Globus pallidus (tissue), 1 donor: ENCODE measurements around the gene FANCE.

ENCODE experiments used
- DNase-seq: peaks from one replicate; pipeline ENCODE4 v3.0.0-alpha.2; 2015; ENCODE audit warnings: low spot score

Gene FANCE

DNA sequence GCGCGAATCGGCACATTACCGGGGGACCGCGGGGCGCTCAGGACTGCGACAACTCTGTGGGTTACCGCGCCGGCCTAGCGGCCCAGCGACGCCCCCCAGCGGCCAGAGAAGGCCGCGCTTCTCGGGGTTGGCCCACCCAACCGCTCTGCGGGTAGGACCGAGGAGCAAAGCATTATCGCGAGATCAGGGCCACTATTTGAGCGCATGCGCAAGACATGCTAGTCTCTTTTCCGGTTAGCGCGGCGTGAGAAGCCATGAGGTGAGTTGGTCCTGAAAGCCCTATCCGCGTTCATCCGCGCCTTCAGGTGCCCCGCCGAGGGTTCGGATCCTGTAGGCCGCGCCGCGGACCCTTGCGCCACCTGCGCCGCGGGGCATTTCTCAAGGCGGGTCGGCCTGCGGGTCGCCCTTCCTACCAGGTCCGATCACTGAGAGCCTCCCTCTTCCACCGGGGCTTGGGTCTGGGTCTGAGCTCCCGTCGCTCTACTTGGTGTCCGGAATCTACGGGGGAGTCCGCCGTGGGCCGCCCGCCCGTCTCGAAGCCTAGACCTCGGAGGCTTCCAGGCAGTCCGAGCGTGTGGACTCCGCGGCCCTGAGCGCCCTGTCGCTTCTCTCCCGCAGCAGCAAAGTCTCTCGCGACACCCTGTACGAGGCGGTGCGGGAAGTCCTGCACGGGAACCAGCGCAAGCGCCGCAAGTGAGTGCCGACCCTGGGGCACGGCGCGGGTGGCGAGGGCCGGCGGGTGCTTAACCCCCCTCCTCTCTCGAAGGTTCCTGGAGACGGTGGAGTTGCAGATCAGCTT is 16.2 kb downstream of the FANCE start, which contains the start of gene RPL10A:
Gene RPL10A (plus strand): TSS at position 221 of the 799 bp plus-strand sequence. CDS start 34 bp downstream, at position 255.
- peak; percentile 96 for DNase-seq

DNA sequence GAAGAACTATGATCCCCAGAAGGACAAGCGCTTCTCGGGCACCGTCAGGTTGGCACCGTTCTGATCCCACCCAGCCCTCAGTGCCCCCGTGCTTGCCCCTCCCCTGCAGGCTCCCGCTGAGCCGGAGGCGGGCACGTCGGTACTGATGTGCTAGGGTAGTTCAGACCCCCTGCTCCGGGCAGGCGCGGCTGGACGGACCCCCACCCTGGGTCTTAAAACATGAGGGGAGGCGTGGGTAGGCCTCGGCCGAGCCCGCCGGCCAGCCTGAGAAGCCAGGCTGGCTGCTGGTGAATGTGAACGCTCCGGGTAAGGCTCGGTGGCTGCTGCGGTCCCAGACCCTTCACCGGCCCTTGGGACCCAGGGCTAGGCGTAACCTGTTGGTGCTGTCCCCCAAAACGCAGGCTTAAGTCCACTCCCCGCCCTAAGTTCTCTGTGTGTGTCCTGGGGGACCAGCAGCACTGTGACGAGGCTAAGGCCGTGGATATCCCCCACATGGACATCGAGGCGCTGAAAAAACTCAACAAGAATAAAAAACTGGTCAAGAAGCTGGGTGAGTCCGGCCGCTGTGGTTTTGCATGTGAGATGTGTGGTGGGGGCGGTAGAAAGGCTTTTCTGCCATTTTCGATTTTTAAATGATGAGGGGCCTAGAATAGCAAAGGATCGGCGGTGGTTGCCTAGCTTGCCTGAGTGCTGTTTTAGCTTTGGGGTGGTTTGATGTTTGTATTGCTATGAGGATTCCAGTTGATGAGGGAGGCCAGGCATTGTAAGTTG is 17.0 kb downstream of the FANCE start:
- no peak for DNase-seq

DNA sequence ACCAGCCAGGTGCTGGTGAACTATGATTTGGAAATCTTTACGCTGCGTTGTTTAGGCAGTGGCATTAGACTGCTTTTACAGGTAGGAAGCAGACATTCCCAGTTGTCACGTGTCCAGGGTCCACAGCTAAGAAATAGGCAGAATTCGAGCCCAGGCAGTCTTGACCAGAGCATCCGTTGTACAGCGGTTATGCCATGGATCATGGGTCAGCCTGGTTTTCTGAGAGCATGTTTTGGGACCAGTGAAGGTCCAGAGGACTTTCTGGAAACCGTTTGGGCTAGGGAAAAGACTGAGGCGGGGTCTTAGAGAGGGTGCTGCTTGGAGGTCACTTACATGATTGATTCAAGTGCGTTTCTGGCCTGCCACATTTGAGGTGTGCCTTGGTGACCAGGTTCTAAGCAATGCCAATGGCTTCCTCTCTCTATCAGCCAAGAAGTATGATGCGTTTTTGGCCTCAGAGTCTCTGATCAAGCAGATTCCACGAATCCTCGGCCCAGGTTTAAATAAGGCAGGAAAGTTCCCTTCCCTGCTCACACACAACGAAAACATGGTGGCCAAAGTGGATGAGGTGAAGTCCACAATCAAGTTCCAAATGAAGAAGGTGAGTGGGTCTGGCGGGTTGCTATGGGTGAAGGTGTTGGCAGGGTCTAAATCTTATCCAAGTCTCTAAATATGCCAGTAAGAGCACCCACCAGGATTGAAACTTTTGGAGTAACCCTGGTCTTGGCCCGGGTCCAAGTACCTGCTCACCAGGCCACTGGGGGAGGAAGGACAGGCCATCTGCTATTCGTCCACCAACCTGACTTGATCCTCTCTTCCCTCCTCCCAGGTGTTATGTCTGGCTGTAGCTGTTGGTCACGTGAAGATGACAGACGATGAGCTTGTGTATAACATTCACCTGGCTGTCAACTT is 17.9 kb downstream of the FANCE start:
- DNase-seq = no peak

DNA sequence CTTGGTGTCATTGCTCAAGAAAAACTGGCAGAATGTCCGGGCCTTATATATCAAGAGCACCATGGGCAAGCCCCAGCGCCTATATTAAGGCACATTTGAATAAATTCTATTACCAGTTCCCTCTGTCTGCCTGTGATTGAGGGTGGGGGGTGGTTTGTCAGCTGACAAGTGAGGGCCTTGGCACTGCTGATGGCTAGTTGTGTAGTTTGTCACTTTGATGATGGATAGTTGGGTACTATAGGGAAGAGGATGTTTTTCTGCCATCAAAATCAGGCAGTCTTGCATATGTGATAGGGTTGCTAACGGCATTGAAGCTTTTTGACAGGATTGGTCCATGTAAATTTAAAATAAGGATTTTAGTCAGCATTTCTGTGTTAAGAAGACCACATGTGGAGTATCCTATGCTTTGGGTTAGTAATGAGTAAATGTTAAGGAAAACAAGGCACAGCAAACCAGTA is 18.6 kb downstream of the FANCE start:
- DNase-seq = no peak

DNA sequence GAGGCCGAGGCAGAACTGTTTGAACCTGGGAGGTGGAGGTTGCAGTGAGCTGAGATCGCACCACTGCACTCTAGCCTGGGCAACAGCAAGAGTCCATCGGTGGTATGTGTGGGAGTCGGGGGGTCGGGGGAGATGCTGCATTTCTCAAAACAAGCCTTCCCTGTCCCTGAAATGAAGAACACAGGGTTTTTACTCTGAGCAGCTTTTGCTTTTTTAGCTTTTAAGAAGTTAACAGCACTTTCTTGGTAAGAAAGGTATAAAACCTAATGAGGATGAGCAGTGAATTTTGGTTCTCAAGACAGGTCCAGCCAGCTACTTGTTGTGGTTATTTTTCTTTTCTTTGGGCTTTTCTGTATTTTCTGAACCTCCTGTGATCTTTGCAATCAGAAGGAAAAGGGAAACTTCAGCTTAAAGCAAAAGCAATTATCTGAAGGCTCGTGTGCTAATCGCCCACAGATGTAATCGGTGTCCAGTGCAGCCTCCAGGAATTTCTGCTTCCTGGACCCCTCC is 19.8 kb downstream of the FANCE start:
- no peak for DNase-seq

DNA sequence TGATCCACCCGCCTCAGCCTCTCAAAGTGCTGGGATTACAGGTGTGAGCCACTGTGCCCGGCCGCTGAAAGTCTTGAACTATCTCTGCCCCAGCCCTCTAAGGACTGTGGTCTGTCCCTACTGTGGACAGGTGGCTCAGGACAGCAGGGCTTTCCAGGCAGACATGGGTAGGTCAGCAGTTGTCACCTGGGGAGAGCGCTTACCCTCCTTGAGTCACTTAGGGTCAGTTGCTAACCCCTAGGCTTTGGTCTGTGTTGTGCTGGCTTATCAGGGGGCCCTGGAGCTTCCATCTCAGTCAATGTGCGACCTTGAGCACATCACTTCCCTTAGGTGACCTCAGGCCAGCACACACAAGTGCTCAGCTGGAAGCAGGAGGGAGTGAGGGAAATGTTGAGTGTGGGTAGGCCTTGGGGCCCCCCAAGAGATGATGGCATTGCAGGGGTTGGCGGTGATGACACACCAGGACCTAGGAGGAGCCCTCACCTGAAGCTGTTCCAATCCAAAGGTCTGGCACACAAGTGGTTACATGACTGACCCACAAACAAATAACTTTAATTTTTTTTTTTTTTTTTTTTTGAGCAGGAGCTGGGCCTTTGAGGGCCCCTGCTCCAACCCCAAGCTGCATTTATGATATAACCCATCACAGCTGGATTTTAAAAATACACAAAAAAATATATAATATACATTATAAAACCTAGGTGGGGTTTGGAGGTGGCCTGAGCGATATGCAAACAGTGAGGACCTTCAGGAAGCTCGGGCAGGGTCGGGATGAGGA is 21.1 kb downstream of the FANCE start:
- DNase-seq = no peak

DNA sequence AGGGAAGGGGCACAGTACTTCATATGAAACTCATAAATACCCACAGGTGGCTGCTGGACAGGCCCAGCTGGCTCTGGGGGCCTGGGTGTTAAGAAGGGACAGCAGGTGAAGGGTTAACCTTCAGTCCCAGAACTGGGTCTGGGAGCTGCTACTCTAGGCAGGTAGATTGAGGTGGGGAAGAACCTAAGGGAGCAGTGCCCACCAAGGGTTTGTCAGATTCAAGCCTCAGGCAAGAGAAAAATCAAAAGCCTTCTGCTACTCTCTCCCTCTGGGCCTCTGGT is 21.7 kb downstream of the FANCE start:
- DNase-seq = no peak

DNA sequence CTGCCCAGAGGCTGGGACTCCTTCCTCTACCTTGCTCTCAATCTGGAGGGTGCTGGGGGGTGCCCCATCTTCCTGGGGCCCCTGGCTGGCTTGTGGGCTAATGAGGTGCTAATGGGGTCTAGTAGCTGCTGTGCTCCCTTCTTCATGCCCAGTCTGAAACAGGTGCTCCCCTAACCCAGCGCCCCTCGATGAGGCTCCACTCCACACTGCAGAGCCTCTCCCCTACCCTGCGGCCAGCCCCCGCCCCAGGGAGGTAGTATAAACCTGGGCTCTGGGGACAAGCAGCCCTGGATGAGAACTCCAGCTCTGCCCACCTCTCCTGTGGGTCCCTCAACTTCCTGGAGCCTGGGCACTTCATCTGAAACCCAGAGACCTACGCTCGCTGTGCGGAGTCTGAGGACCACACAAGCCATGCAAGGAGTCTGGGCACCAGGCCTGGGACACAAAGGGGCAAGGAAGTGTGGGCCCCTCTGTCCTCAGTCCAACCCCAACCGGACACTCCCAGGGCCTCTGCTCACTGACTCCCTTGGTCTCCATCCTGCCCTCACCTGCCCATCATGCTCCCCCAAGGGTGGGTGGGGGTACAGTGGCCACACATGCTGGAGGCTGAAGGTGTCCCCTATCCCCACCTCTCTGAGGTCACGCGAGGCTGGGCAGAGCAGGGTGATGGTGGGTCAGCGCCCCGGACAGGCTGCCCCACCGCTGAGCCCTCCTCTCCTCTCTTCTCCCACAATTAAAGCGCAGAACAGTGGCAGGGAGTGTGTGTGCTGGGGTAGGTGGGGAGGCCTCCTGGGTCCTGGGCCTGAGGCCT is 22.2 kb downstream of the FANCE start:
- no peak for DNase-seq

DNA sequence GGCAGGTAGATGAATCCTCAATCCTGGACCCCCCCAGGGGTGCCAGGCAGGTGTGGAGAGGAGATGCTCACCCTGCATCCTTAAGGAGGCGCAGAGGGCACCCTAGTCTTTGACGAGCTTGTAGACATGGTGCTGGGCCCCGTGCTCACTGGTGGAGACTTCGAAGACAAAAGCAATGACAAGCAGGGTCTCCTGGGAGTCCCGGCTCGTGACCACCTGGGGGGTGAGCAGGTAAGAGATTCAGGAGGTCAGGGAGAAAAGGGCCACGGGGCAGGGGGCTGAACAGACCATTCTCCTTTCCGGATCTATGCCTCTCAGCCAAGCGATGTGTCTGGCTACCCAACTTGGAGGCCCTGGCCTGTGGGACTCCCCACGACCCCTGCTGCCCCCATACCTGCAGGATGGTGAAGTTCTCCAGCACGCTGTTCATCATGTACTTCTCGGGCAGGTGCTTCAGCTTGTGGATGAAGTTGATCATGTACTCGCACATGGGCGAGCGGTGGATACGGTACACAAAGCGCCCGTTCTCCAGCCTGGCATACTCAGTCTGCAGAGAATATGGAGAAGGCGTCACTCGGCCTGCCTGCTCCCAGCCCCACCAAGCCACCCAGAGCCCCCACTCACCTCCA is 22.9 kb downstream of the FANCE start:
- DNase-seq = no peak

DNA sequence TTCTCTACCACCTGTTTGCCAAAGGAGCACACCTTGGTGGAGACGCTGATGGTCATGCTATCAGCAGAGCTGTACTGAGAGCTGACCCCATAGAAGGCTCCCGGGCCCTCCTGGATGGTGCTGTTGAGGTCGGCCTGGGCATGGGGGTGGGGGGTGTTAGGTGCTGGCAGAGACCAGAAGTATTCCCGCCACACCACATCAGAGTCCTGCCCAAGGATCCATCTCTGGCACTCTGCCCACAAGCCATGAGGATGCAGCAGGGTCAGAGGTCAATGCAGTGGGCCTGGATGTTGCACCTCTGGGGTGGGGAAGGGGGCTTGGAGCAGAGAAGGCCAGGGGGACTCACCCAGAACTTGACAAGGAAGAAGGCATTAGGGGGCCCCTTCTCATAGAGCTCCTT is 23.4 kb downstream of the FANCE start:
- no peak for DNase-seq

DNA sequence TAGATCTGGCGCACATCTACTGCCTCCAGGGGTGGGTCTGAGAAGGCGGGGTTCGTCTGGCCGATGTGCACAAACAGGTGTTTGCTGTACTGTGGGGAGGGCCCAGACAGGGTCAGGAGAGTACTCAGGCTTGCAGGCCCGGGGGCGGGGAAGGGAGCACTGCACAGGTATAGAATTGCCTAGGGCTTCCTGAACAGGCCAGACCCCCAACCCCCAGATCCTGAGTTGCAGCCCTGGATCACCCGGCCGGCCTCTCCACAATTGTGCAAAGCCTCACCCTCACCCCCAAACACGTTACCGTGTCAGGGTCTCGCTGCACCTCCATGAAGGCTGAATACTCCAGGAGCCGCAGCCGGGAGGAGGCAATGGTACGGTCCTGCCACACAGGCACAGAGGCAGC is 23.9 kb downstream of the FANCE start:
- DNase-seq = no peak

DNA sequence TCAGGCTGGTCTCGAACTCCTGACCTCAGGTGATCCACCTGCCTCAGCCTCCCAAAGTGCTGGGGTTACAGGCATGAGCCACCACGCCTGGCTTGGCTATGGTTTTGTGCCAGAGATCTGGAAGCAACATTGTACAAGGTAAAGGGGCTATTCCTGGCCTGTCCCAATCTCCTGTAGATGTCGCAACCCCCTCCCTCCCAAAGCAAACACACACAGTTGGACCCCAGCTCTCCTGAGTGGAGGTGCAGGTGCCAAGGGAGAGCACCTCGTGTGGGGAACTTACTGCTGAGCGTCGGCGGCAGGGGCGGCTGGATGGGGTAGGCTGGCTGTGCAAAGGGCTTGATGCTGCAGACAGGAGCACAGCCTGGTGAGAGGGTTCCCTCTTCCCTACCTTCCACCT is 24.9 kb downstream of the FANCE start:
- no peak for DNase-seq

DNA sequence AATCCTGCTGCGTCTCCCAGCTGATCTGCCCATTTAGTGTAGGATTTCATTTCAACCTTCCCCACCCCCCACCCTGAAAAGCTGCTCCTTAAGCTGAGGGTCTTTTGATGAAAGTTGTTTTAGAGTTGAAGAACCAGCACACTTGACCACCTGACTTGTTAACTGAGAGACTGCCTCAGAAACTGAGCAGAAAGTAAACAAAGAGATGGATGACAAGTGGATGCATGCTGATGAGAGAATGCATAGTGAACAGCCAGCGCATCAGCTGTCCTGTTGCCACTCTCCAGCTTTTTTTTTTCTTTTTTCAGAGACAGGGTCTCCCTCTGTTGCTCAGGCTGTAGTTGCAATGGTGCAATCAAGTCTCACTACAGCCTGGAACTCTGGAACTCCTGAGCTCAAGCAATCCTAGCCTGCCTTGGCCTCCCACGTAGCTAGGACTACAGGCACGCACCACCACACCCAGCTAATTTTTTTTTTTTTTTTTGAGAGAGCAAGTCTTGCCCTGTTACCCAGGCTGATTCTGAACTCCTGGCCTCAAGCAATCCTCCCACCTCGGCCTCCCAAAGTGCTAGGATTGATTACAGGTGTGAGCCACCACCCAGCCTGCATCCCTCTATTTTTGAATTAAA is 25.5 kb downstream of the FANCE start:
- DNase-seq = no peak

DNA sequence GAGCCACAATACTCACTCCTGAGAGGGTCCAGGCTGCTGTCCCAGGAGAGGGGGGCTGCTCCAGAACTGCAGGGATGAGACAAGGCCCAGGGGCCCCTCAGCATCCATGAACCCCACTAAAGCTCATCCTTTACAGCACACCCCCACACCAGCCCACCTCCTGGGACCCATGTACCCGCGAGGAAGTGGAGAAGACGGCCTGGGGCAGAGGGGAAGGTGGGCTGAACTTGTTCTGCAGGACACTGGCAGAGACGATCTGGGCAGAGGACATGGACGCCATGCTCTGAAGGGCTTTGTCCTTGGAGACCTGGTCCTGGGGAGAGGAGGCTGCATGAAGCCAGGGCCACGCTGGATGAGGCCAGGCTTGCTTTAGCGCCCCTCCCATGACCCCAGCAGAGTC is 26.1 kb downstream of the FANCE start:
- DNase-seq = no peak

DNA sequence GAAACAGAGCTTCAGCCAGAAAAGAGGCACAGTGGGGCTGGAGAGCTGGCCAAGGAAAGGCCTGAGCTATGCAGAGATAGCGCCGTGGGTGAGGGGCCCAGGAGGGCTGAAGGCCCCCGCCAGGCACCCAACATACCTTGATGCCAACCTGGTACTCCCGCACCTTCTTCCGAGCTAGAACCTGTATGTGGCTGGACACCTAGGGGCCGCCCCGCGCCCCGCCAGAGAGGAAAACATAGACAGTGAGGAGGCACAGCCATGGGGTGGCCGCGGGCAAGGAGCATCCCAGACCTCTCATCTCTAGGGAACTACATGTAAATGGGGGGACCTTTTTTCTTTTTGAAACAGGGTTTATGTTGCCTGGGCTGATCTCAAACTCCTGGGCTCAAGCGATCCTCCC is 28.0 kb downstream of the FANCE start:
- DNase-seq = no peak

DNA sequence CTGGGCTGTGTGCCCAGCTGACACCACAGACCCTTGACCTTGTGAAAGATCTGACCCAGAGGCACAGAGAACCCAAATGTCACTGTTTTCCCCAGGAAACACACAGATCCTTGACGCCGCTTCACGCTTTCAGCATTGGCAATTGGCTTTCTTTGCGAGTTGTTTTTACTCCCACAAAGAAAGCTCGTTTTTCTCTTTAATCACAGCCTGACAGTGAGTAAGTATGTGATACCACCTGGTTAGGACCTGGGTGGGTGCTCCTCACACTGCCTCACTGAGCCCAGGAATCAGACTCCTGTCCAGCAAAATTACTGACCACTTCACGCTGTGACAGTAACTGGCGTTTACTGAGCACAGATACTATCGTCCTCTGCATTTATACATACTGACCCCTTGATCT is 29.1 kb downstream of the FANCE start:
- DNase-seq = no peak

DNA sequence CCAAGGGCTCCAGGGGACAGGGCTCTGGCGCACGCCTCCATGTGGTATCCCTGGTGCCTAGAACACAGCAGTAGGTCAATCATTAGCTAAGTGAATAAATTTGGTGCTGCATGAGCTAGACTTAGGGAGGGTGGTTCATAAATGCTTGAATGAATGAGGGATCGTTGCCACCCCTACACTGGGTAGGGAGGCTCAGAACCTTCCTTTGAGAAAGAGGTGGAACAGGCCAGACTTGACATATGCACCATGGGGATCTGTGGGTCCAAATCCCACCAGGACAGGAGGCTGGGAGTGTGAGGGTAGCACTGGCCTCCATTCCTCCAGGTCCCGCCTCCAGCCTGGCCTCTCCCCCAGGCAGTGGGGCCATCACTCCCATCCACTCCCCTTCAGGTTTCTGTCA is 30.9 kb downstream of the FANCE start:
- DNase-seq = no peak

DNA sequence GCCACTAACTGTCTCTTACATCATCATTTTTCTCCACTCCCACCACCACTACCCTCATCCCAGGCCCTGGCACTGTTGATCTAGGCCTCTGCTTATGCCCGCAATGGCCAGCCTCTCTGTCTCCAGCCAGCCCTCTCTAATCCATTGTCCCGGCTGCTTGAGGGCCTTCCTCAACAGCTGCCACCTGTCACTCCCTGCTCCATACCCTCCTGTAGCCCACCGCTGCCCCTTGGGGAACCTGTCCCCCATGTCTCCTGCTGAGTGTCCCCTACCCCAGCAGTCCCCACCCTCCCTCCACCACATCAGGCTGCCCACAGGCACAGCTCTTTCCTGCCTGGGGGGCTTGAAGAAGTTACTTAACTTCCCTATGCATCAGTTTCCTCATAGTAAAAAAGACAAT is 31.4 kb downstream of the FANCE start:
- DNase-seq = no peak

DNA sequence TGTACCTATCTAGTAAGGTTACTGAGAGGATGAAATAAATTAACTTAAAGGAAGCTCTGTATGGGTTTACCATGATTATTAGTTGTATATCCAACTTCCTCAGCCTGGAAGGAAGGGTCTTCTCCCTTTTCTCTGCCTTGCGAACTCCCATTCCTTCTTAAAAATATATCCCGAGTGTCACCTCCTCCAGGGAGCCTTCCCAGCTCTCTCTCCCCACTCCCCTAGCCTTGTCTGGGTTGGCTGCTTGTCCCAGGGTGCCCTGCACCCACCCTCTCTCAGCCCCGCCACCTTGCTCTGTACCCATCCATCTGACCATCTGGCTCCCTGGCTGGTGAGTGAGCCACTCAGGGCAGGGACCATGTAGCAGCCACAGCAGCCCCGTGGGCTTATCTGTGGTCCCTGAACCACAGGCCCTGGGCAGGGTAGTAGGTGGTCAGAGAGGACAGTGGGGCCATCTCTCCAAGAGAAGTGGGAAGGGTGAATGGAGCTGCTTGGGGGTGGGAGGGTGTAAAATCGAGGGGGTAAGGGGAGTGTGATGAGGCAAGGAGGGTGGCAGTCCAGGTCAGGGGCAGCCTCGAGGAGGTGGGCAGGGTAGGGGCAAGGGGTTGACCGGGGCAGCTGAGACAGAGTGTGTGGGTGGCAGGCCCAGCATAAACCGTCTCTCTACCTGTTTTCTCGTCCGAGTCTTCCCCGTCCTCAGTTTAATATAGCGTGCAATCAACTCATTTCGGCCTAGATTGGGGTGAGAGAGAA is 31.9 kb downstream of the FANCE start:
- no peak for DNase-seq
